Stimulated activated CD8-positive, alpha-beta memory T cell treated with anti-CD3 and anti-CD28 coated beads, Interleukin-4, amount 100 ng/mL, for 24 hours (primary cell): ENCODE data around the gene RASSF5.
"Not testable (repeated sequence)": the region's sequence is repeated elsewhere in the genome, so short reads cannot be mapped to it uniquely, and the experiment has no call there.

Experiments used
- DNase-seq: peaks from one replicate; pipeline ENCODE4 v3.0.0-alpha.2; 2020; ENCODE audit warnings: low read depth

RASSF5 gene

GRCh38 chr1:206569556-206569955, 62.2 kb downstream of the RASSF5 start:
- no peak for DNase-seq

DNA sequence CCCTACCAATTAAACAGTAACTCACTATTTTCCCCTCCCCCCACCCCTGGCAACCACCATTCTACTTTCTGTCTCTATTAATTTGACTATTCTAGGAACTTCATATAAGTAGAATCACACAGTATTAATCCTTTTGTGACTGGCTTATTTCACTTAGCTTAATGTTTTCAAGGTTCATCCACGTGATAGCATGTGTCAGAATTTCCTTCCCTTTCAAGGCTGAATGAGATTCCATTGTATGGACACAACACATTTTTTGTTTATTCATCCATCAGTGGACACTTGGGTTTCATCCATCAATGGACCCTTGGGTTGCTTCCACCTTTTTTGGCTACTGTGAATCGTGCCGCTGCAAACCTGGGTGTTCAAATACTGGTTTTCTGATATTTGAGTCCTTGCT, 63.2 kb downstream of the RASSF5 start:
- DNase-seq, result no peak

GRCh38 chr1:206572835-206573234, 65.5 kb downstream of the RASSF5 start:
- no peak for DNase-seq

GRCh38 chr1:206573319-206573718, 66.0 kb downstream of the RASSF5 start:
- no peak for DNase-seq

DNA sequence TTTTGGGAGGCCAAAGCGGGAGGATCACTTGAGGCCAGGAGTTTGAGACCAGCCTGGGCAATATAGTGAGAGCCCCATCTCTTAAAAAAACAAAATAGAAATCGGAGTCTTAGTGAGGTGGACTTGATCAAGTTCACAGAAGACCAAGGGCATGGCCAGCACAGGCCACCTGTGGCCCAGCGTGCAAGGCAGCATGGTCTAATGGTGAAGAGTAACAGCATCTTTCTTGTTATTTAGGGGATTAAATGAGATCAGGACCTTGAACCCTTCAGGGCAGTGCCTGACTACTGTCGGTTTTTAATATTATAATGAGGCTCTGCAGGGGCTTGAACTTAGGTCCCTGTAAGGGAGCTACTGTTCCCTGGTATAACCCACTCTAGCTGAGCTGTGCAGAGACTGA, 66.4 kb downstream of the RASSF5 start:
- no peak for DNase-seq

DNA sequence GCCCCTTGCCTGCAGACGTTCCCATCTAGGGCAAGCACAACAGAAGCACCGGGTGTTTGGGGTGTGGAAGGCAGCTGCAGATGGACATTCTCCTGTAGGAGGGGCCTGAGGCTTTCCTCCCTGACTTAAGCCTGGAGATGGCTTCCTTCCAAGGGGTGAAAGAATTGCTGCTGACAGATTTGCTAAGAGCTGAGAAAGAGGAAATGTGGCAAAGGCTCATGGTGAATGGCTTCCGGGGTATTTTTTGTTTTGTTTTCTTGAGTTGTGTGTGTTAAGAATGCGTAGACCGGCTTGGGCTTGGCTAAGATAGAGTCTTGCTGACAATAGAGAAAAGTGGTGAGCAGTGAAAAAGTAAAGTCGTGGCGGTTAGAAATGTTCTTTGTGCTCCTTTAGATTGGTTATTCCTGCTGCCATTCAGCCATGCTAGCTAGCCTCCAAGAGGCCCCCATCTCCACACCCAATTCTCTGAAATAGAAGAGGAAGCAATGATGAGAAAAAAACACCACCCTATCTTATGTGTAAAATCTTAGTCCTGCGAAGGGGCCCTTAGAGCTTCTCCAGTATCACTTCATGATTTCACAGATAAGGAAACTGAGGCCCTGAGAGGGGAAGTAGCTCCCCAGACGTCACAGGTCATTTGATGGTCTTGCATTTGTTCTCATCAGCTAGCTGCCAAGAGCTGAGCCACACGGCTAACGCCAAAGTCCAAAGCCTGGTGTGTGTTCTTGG, 68.0 kb downstream of the RASSF5 start:
- DNase-seq, result no peak

DNA sequence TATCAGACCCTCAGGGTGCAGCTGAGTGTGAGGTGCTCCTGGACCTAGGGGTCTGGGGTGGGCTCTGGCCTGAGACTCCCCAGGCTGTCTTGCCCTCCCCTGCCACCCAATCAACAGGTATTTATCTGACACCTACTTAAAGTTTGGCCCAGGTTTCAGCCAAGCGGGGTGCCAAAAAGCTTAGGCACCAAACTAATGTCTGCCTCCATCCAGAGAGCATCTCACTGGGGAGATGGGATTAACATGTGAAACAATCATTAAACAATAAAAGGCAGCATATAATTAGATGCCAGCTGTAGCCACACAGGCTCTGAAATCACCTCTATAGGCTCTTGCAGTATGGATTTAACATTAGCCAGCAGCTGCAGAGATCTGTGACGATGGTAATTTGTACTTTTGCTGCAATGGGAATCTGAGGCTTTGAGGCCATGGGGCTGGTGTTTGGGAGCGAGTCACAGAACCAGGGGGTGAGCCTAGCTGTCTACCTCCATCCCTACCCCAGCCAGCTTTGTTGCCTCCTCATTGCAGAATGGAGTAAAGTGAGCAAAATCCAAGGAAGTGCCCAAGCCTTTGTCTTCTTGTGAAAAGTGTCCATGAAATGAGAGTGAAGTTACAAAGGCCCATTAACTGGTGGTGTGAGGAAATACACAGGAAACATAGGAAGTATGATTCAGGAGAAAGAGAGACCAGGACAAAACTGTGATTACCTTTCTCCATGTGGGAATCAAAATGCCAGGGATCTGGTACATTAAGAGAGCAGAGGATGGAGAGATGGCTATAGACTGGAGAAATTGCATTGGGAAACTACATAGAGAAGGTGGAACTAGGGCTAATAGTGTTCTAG, 68.8 kb downstream of the RASSF5 start:
- no peak for DNase-seq

GRCh38 chr1:206577626-206578025, 70.3 kb downstream of the RASSF5 start:
- no peak for DNase-seq

DNA sequence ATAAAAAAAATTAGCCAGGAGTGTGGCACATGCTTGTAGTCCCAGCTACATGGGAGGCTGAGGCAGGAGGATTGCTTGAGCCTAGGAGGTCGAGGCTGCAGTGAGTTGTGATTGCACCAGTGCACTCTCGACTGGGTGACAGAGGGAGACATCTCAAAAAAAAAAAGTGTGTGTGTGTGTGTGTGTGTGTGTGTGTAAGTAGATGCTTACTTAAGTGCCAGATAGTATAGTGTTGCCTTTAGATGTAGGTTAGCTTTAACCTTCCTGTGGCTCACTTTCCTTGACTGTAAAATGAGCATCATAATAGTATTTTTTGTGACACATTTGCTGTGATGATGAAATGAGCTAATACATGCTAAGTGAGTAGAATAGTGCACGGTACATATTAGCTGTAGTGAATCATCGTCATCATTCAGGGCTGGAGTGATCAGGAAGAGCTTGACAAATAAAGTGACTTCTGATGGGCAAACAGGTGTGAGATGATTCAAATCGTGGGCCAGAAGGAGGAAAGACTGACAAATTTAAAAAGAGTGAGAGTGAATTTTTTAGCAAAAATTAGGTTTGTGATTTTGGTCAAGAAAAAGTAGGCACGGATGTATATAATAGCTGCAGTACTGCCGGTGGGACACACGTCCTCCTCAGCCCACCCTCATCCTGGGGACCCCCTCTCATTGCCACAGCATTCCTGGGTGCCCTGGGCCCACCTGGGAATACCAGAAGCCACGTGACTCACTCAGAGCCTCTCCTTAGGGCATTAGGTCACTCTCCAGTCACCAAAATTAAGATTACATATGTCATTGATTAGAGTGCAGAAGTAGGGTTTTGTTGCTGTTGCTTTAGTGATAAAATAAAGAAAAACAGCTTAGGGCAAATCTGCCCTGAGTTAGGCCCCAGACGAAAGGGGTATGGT, 71.0 kb downstream of the RASSF5 start:
- no peak for DNase-seq

DNA sequence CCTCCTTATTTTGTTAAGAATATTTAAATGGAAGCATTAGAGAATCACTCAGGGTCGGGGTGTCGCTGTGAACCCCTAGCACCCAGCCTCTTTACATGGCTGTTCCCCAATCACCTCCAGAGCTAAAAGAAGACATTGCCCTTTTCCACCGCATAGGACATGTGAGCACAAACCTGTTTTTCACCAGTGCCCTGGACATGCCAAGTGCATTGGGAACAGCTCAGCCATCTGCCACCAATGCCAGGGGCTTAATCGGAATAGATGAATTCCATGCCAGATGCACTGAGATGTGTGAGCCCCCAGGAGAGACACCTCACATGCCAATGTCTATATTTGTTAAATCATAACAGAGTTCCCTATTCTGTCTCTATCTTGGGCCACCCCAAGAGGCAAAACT, 71.6 kb downstream of the RASSF5 start:
- DNase-seq, result no peak

DNA sequence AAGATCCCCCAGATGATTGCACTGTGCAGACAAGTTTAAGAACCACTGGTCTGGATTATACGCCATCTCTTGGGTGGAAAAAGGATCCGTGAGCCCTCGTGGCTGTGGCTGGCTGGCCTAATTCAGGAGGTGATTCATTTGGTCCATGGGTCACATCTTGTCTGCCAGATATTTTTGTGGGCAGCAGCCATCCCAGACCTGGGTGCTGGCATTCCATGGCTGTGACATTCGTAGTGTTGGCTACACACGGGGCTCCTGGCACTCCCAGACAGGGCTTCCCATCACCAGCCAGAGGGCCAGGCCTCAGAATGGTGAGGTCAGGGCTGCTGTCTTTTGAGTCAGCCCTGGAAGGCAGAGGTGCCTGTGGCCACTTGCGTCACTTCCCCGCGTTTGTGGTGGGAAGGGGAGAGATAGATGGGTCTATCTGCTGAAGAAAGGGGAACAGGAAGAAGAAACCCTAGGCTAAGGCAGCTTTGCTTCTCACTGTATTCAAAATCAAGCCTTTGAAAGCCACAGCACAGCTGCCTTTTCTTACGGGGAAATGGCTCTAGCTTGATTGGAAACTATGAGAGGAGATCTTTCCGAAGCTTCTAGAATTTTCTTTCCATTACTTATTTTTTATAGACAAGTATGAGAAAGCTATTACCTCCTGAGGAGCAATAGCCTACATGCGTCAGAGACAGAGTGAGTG, 72.6 kb downstream of the RASSF5 start:
- DNase-seq, result peak; percentile 80

- no peak for DNase-seq
Observed at GRCh38 chr1:206580438-206581113, 73.2 kb downstream of the RASSF5 start.

GRCh38 chr1:206581114-206581497, 73.8 kb downstream of the RASSF5 start:
- DNase-seq, result not testable (repeated sequence)

DNA sequence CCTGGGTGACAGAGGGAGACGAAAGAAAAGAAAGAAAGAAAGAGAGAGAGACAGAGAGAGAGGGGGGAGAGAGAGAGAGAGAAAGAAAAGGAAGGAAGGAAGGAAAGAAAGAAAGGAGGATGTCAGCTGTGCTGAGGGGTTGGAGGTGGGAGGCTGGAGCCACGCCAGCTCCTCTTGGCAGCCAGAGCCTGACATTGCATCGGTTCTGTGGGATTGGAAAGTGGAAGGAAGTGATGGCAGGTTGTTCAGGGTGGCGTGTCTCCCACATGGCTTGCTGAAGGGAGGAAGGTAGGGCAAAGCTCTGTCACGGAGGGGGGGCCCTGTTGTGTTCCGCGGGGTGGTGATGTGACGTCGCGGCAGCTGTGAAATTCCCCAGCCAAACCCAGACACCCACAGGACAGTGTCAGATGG, 74.2 kb downstream of the RASSF5 start:
- DNase-seq, result peak; percentile 58

DNA sequence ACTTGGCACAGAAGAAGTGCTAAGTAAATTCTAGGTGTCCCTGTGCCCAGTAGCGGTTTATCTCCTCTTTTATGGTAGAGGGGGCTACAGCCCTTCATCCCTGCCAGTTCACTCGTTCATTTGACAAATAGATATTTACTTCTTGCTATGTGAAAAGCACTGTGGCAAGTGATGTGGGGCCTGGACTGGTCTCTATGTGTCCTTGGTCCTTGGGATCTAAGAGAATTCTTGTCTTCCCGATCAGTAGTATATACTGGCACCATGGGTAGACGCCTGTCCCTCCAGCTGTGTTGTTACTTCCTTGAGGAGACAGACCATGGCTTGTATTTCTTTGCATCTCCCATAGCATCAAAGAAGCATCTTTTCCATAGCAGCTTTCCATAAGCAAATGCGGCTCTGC, 75.2 kb downstream of the RASSF5 start:
- no peak for DNase-seq

GRCh38 chr1:206582971-206583706, 75.8 kb downstream of the RASSF5 start:
- no peak for DNase-seq

DNA sequence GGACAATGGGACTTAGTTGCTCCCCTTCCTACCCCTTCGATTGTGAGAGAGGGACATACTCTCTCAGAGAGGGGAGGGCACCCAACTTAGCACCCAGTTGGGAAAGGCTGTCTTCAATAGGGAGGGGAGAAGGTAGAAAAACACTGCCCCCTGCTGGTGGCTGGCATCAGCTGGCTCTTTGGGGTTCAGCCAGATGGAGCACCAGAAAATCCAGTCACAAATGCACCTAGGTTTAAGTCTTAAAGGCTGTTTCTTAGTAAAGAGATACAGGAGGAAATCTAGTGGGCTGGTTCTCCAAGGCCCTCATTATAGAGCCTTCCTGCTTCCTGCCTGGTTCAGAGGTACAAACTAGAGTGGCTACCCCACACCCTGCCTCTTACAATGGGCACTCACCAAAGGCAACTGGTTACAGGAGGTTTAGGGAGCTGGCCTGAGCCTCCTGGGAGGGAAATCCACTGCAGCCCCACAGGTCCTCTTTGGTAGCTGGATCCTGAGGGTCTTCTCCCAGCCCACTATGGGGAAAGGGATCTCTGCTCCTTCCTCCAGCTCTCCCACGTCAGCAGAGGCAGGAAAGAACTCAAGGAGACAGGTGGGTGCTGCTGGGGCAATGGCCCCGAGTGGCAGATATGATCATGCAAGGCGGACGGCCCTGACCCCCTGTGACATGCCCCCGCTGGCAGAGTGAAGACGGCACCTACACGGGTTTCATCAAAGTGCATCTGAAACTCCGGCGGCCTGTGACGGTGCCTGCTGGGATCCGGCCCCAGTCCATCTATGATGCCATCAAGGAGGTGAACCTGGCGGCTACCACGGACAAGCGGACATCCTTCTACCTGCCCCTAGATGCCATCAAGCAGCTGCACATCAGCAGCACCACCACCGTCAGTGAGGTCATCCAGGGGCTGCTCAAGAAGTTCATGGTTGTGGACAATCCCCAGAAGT, 76.6 kb downstream of the RASSF5 start:
- peak; percentile 80 for DNase-seq

- DNase-seq, result no peak
Observed at GRCh38 chr1:206584683-206585082, 77.4 kb downstream of the RASSF5 start.
